Fibroblast of skin of scalp (primary cell): Measurements from ENCODE around the gene KCNA2.
A peak's percentile ranks its signal among the peaks of the same experiment; 100 is the strongest.

Source experiments
- DNase-seq: peaks from one replicate; pipeline ENCODE4 v3.0.0-alpha.2; 2013

Gene KCNA2

GRCh38 chr1:110628323-110629105, 22.4 kb upstream of the KCNA2 start:
- DNase-seq, result no peak

GRCh38 chr1:110627764-110628163, 21.6 kb upstream of the KCNA2 start:
- no peak for DNase-seq

- DNase-seq, result no peak
Observed at GRCh38 chr1:110626889-110627288, 20.7 kb upstream of the KCNA2 start.

GRCh38 chr1:110620686-110621085, 14.5 kb upstream of the KCNA2 start:
- no peak for DNase-seq

GRCh38 chr1:110620250-110620615, 14.1 kb upstream of the KCNA2 start:
- no peak for DNase-seq

GRCh38 chr1:110619412-110620249, 13.5 kb upstream of the KCNA2 start:
- DNase-seq, result peak; percentile 63

GRCh38 chr1:110618668-110619067, 12.5 kb upstream of the KCNA2 start:
- DNase-seq, result no peak

GRCh38 chr1:110617589-110617988, 11.4 kb upstream of the KCNA2 start:
- no peak for DNase-seq

GRCh38 chr1:110617116-110617515, 11.0 kb upstream of the KCNA2 start:
- no peak for DNase-seq

GRCh38 chr1:110616587-110616986, 10.4 kb upstream of the KCNA2 start:
- DNase-seq, result peak; percentile 21

- peak; percentile 45 for DNase-seq
Observed at GRCh38 chr1:110615548-110616130, 9.5 kb upstream of the KCNA2 start.

GRCh38 chr1:110612060-110612745, 6.0 kb upstream of the KCNA2 start:
- no peak for DNase-seq

- DNase-seq, result no peak
Observed at GRCh38 chr1:110610696-110611286, 4.6 kb upstream of the KCNA2 start.

- DNase-seq, result no peak
Observed at GRCh38 chr1:110610084-110610483, 3.9 kb upstream of the KCNA2 start.

- DNase-seq, result no peak
Observed at GRCh38 chr1:110608247-110608646, 2.1 kb upstream of the KCNA2 start.

- no peak for DNase-seq
Observed at GRCh38 chr1:110607536-110608230, 1.5 kb upstream of the KCNA2 start.

- DNase-seq, result no peak
Observed at GRCh38 chr1:110606657-110607535, 738 bp upstream of the KCNA2 start.

- DNase-seq, result no peak
Observed at GRCh38 chr1:110605446-110605845, 712 bp downstream of the KCNA2 start.

- no peak for DNase-seq
Observed at GRCh38 chr1:110604586-110605148, 1.5 kb downstream of the KCNA2 start.

GRCh38 chr1:110603058-110603457, 3.1 kb downstream of the KCNA2 start:
- no peak for DNase-seq
